OCI-LY1 (cell line): ENCODE results near the gene TOB1.

Experiments used
- EZH2 ChIP-seq: fragments of 200-600 bp; sonication (generic), shearing (Covaris generic); IDR thresholded peaks from 2 replicates; pipeline ENCODE4 v1.8.0; 2017; ENCODE audit warnings: borderline replicate concordance, mixed run types, mild to moderate bottlenecking, antibody characterized with exemption, low read length, moderate library complexity, mixed read lengths
- TF ChIP-seq, protein P1 (sequence below): fragments of 200-600 bp; sonication (generic), shearing (Covaris generic); IDR thresholded peaks from 2 replicates; pipeline ENCODE4 v1.5.1; 2017; ENCODE audit warnings: mild to moderate bottlenecking, antibody characterized with exemption, low read length, moderate library complexity, mixed read lengths

DNA sequence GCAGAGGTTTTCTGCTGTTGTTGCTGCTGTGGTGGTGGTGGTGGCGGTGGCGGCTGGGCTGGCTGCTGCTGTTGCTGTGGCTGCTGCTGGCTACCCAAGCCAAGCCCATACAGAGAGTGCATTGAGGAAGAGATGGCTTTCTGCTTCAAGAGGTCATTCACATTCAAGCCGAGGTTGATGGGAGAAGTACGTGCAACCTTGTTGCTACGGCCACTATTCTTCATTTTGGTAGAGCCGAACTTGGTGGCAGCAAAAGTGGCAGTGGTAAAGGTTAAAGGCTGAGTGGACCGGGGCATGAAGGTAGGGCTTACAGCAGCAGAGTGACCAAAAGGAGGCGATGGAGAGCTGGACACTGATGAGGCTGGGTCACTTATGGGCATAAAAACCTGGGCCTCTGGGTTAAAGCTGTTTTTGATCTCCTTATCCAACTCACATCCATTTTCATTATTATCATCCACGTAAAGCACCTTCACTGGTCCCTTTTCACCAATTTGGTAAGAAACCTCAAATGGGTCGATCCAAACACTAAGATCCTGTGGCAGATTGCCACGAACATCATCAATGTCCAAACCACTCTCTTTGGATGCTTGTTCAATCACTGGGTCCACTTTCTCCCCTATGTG lies 2.8 kb downstream of the TOB1 start:
- TF ChIP-seq, protein P1, sequence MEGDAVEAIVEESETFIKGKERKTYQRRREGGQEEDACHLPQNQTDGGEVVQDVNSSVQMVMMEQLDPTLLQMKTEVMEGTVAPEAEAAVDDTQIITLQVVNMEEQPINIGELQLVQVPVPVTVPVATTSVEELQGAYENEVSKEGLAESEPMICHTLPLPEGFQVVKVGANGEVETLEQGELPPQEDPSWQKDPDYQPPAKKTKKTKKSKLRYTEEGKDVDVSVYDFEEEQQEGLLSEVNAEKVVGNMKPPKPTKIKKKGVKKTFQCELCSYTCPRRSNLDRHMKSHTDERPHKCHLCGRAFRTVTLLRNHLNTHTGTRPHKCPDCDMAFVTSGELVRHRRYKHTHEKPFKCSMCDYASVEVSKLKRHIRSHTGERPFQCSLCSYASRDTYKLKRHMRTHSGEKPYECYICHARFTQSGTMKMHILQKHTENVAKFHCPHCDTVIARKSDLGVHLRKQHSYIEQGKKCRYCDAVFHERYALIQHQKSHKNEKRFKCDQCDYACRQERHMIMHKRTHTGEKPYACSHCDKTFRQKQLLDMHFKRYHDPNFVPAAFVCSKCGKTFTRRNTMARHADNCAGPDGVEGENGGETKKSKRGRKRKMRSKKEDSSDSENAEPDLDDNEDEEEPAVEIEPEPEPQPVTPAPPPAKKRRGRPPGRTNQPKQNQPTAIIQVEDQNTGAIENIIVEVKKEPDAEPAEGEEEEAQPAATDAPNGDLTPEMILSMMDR = peak; percentile 39; the same call in 1 of the 2 replicates
- TF ChIP-seq EZH2 = no peak
